Measurements from ENCODE around the gene TCP11.

DNA sequence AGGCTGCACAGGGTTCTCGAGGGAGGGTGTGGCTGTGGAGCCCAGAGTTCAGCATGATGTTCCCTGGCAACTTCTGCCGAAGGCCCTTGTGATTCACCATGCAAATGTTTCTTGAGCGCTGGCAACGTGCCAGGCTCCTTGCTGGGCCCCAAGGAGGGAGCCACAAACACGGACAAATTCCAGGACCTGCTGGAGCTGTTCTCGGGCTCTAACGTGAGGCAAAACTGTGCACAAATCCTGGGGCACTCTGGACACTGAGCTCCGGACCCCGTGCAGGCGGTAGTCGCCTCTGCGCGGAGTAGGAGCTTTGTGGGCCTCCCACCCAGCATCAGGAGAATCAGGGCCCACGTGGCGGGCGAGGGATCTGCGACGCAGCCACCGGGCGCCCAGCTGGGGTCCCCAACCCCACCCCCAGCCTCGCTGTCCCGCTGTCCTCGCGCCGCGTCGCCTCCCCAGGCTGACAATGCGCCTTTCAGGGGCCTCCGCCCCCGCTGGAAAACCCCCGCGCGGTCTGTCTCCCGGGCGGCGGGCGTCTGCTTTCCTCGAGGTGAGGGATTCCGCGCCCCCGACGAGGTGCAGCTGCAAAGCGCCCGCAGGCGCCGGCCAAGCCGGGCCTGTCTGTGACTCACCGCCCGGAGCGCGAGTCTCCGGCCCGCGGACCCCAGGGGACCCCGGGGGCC lies 40.9 kb upstream of the TCP11 start:
- TF ChIP-seq CTCF (conservative IDR thresholded peaks at IDR 0.05; ENCODE audit: low read length) = no peak
- no peak for TF ChIP-seq EZH2phosphoT487 (IDR thresholded peaks at IDR 0.05; ENCODE audit: borderline replicate concordance)
